Measurements from ENCODE around the gene SLC34A2.

SLC34A2 gene

DNA sequence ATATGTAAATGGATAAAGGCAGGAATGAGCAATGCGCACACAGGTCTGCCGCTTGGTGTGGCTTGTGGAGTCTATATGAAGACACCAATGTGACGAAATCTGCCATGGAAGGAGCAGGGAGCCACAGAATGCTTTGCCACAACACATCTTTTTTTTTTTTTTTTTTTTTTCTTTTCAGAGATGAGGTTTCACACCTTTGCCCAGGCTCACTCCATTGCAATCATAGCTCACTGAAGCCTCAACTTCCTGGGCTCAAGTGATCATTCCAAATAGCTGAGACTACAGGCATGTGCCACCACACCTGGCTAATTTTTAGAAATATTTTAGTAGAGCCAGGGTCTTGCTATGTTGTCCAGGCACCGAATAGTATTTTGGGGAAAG, 17.4 kb upstream of the SLC34A2 start:
- Histone ChIP-seq H3K27me3 (ENCODE audit: insufficient read depth, low read depth) (no peaks in the 10 kb centered on the region), H3K79me2 (ENCODE audit: insufficient read depth, low read depth) (no peaks in the 10 kb centered on the region), H3K4me3 (IDR thresholded peaks at IDR 0.05; ENCODE audit: insufficient read depth, low read depth, low read length) (no peak overlapping the region), H2AFZ (ENCODE audit: low read depth) (no peak overlapping the region), H3K9ac (no peak overlapping the region), H3K36me3 (ENCODE audit: insufficient read depth) (no peaks in the 10 kb centered on the region), H4K20me1 (ENCODE audit: insufficient read depth) (no peaks in the 10 kb centered on the region), H3K4me2 (no peak overlapping the region), H3K27ac (no peak overlapping the region), H3K4me1 (ENCODE audit: low read depth, poor library complexity, severe bottlenecking) (no peaks in the 10 kb centered on the region)
- no peak for TF ChIP-seq CTCF (conservative IDR thresholded peaks at IDR 0.05; ENCODE audit: low read depth, low read length)

DNA sequence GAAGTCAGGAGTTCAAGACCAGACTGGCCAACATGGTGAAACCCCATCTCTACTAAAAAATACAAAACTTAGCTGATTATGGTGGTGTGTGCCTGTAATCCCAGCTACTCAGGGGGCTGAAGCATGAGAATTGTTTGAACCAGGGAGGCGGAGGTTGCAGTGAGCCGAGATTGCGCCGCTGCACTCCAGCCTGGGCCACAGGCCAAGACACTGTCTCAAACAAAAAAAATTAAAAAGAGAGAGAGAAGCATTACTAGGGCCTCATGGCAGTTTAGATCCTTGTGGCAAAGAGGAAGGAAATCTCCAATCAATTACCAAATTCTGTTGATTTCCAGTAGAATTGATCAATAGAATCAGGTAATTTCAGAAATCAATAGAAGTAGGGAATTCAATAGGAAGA, 16.8 kb upstream of the SLC34A2 start:
- Histone ChIP-seq H3K9ac (no peak overlapping the region), H3K27ac (no peak overlapping the region), H3K36me3 (ENCODE audit: insufficient read depth) (no peaks in the 10 kb centered on the region), H3K27me3 (ENCODE audit: insufficient read depth, low read depth) (no peaks in the 10 kb centered on the region), H4K20me1 (ENCODE audit: insufficient read depth) (no peaks in the 10 kb centered on the region), H3K79me2 (ENCODE audit: insufficient read depth, low read depth) (no peaks in the 10 kb centered on the region), H3K4me2 (no peak overlapping the region), H2AFZ (ENCODE audit: low read depth) (no peak overlapping the region), H3K4me1 (ENCODE audit: low read depth, poor library complexity, severe bottlenecking) (no peaks in the 10 kb centered on the region), H3K4me3 (IDR thresholded peaks at IDR 0.05; ENCODE audit: insufficient read depth, low read depth, low read length) (no peak overlapping the region)
- TF ChIP-seq CTCF (conservative IDR thresholded peaks at IDR 0.05; ENCODE audit: low read depth, low read length): no peak

DNA sequence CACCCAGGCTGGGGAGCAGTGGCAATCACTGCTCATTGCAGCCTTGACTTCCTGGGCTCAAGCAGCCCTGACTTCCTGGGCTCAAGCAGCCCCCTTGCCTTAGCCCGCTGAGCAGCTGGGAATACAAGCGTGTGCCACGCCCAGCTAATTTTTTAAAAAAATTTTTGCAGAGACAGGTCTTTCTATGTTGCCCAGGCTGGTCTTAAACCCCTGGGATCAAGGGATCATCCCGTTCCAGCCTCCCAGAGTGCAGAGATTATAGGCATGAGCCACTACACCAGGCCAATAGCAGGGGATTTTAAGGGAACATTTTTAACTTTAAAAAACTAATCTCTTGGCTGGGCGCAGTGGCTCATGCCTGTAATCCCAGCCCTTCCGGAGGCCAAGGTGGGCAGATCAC, 5.3 kb upstream of the SLC34A2 start:
- Histone ChIP-seq H4K20me1 (ENCODE audit: insufficient read depth) (no peaks in the 10 kb centered on the region), H3K9ac (no peak overlapping the region), H3K36me3 (ENCODE audit: insufficient read depth) (no peaks in the 10 kb centered on the region), H3K79me2 (ENCODE audit: insufficient read depth, low read depth) (no peaks in the 10 kb centered on the region), H3K4me3 (IDR thresholded peaks at IDR 0.05; ENCODE audit: insufficient read depth, low read depth, low read length) (no peak overlapping the region), H2AFZ (ENCODE audit: low read depth) (no peak overlapping the region), H3K4me2 (no peak overlapping the region), H3K4me1 (ENCODE audit: low read depth, poor library complexity, severe bottlenecking) (no peaks in the 10 kb centered on the region), H3K27me3 (ENCODE audit: insufficient read depth, low read depth) (no peaks in the 10 kb centered on the region), H3K27ac (no peak overlapping the region)
- TF ChIP-seq CTCF (conservative IDR thresholded peaks at IDR 0.05; ENCODE audit: low read depth, low read length): no peak

GRCh38 chr4:25651682-25652081, 4.0 kb upstream of the SLC34A2 start:
- H3K36me3 ChIP-seq (ENCODE audit: insufficient read depth): no peaks in the 10 kb centered on the region
- H3K4me1 ChIP-seq (ENCODE audit: low read depth, poor library complexity, severe bottlenecking): no peaks in the 10 kb centered on the region
- no peak overlapping the region for H3K4me3 ChIP-seq (IDR thresholded peaks at IDR 0.05; ENCODE audit: insufficient read depth, low read depth, low read length)
- no peak overlapping the region for H3K9ac ChIP-seq
- no peaks in the 10 kb centered on the region for H3K79me2 ChIP-seq (ENCODE audit: insufficient read depth, low read depth)
- no peak overlapping the region for H3K27ac ChIP-seq
- no peak for TF ChIP-seq CTCF (conservative IDR thresholded peaks at IDR 0.05; ENCODE audit: low read depth, low read length)
- no peaks in the 10 kb centered on the region for H4K20me1 ChIP-seq (ENCODE audit: insufficient read depth)
- no peak overlapping the region for H3K4me2 ChIP-seq
- no peaks in the 10 kb centered on the region for H3K27me3 ChIP-seq (ENCODE audit: insufficient read depth, low read depth)
- no peak overlapping the region for H2AFZ ChIP-seq (ENCODE audit: low read depth)

All from KMS-11 (cell line).